HG03457 (cell line): ENCODE results near the gene FERMT1.
"Not testable (repeated sequence)": the region's sequence is repeated elsewhere in the genome, so short reads cannot be mapped to it uniquely, and the experiment has no call there.

Experiments
- ATAC-seq: cut with Tn5 transposase; IDR thresholded peaks from one replicate; pipeline ENCODE4 v1.9.1; 2021; ENCODE audit warnings: moderate number of reproducible peaks; ENCODE audit not compliant: unreplicated experiment

FERMT1 gene

GRCh38 chr20:6070829-6071695, 51.8 kb downstream of the FERMT1 start:
- no peak for ATAC-seq

- ATAC-seq = no peak
These were observed 53.2 kb downstream of the FERMT1 start for GRCh38 chr20:6069669-6070068.

- ATAC-seq = no peak
These were observed 55.0 kb downstream of the FERMT1 start for GRCh38 chr20:6067763-6068318.

GRCh38 chr20:6066582-6066981, 56.2 kb downstream of the FERMT1 start:
- no peak for ATAC-seq

- no peak for ATAC-seq
These were observed 61.3 kb downstream of the FERMT1 start for GRCh38 chr20:6061544-6061943.

GRCh38 chr20:6060213-6060612, 62.6 kb downstream of the FERMT1 start:
- no peak for ATAC-seq

- no peak for ATAC-seq
These were observed 64.0 kb downstream of the FERMT1 start for GRCh38 chr20:6058684-6059295.

- ATAC-seq = no peak
These were observed 65.1 kb downstream of the FERMT1 start for GRCh38 chr20:6057691-6058090.

- no peak for ATAC-seq
These were observed 65.7 kb downstream of the FERMT1 start for GRCh38 chr20:6057139-6057538.

GRCh38 chr20:6055981-6056569, 66.8 kb downstream of the FERMT1 start:
- no peak for ATAC-seq

- no peak for ATAC-seq
These were observed 67.6 kb downstream of the FERMT1 start for GRCh38 chr20:6055161-6055783.

- not testable (repeated sequence) for ATAC-seq
These were observed 68.2 kb downstream of the FERMT1 start for GRCh38 chr20:6054689-6055051.

- ATAC-seq = no peak
These were observed 68.8 kb downstream of the FERMT1 start, which contains the start of gene LRRN4 for GRCh38 chr20:6053776-6054688. Gene LRRN4 (minus strand): TSS chr20:6054060. CDS start chr20:6052799, 1,261 bp downstream.

- ATAC-seq = no peak
These were observed 69.6 kb downstream of the FERMT1 start for GRCh38 chr20:6053064-6053775.

GRCh38 chr20:6051505-6051904, 71.3 kb downstream of the FERMT1 start:
- no peak for ATAC-seq

GRCh38 chr20:6048391-6048790, 74.4 kb downstream of the FERMT1 start:
- no peak for ATAC-seq

- no peak for ATAC-seq
These were observed 76.4 kb downstream of the FERMT1 start for GRCh38 chr20:6046432-6046831.

- no peak for ATAC-seq
These were observed 77.3 kb downstream of the FERMT1 start for GRCh38 chr20:6045566-6045965.

GRCh38 chr20:6044115-6044514, 78.7 kb downstream of the FERMT1 start:
- no peak for ATAC-seq
